Vagina (tissue), 2 donors: ENCODE results near the gene FGF14. TPM values are rescaled to one million over a fixed set of nuclear protein-coding genes. Genes with fewer than 3 reads are reported as not detected.

Experiments used
- DNase-seq, 2 donors: peaks; one replicate each; pipeline ENCODE4 v3.0.0-alpha.2; 2017; ENCODE audit errors: extremely low spot score in 2 of 2
- H3K27ac ChIP-seq: fragments of 200-600 bp; sonication (generic); one replicate; pipeline ENCODE4 v1.5.1; 2019
- H3K27me3 ChIP-seq: fragments of 200-600 bp; sonication (generic); one replicate; pipeline ENCODE4 v1.5.1; 2019
- H3K36me3 ChIP-seq, 2 donors: fragments of 200-600 bp; sonication (generic); one replicate each; pipeline ENCODE4 v1.5.1; 2017 to 2019
- H3K4me1 ChIP-seq: fragments of 200-600 bp; sonication (generic); one replicate; pipeline ENCODE4 v1.5.1; 2019
- H3K4me3 ChIP-seq, 2 donors: fragments of 200-600 bp; sonication (generic); 1 replicate in 1 of 2; 2 replicates in 1 of 2; pipeline ENCODE4 v1.5.1; 2016 to 2019
- H3K9me3 ChIP-seq: fragments of 200-600 bp; sonication (generic); one replicate; pipeline ENCODE4 v1.5.1; 2019
- CTCF ChIP-seq, 3 experiments: fragments of 450-650 bp in 2 of 3; fragments of 200-600 bp in 1 of 3; sonication (generic) in 1 of 3; IDR thresholded peaks; one replicate each; pipeline ENCODE4 v1.5.1; 2017 to 2019; ENCODE audit warnings: antibody characterized with exemption in 3 of 3, mild to moderate bottlenecking in 2 of 3, moderate library complexity in 2 of 3
- POLR2A ChIP-seq, 2 donors: fragments of 450-650 bp; IDR thresholded peaks; one replicate each; pipeline ENCODE4 v1.6.1; 2017; ENCODE audit warnings: antibody characterized with exemption in 2 of 2, mild to moderate bottlenecking in 2 of 2, moderate library complexity in 2 of 2
- POLR2AphosphoS5 ChIP-seq, 2 donors: sonication (generic); formaldehyde crosslinking; IDR thresholded peaks; one replicate each; pipeline ENCODE4 v1.9.0; 2017; ENCODE audit warnings: antibody characterized with exemption in 2 of 2, mild to moderate bottlenecking in 2 of 2, low read depth in 1 of 2; ENCODE audit not compliant: insufficient read depth in 1 of 2
- intact Hi-C: fragments of 100-400 bp; cut with DNase I; formaldehyde crosslinking; loops from one replicate; pipeline ENCODE4 v1.15.1; 2023
- total RNA-seq: library from RNA; depleted of rRNA; stranded (reverse); fragments of >200 nt; gene quantifications from one replicate; pipeline ENCODE4 v1.2.3, GENCODE V29; 2016

The FGF14 gene
- total RNA-seq = 3.4 TPM

- Histone ChIP-seq H3K4me3 (peak within 1 kb of the TSS; percentile 56 to 64), H3K27ac (peak within 1 kb of the TSS; percentile 20), H3K36me3 (no peaks in the 10 kb centered on the region), H3K27me3 (no peaks in the 10 kb centered on the region), H3K9me3 (no peaks in the 10 kb centered on the region), H3K4me1 (peaks cover 18% of the 10 kb centered on the region)
- intact Hi-C loops = no loop called here
- DNase-seq = no peak
- TF ChIP-seq POLR2AphosphoS5 (IDR thresholded peaks at IDR 0.05; ENCODE audit: insufficient read depth in 1 of 2, low read depth in 1 of 2) (no peak), POLR2A (IDR thresholded peaks at IDR 0.05) (no peak), CTCF (IDR thresholded peaks at IDR 0.05) (no peak)
These were observed at the start of gene FGF14 for GRCh38 chr13:102401766-102402165. Gene FGF14 (minus strand): TSS chr13:102402048.

GRCh38 chr13:102443249-102443648, 41.4 kb upstream of the FGF14 start:
- Histone ChIP-seq H3K9me3 (no peaks in the 10 kb centered on the region), H3K27me3 (no peaks in the 10 kb centered on the region), H3K4me3 (no peak overlapping the region), H3K27ac (no peak overlapping the region), H3K36me3 (no peaks in the 10 kb centered on the region), H3K4me1 (no peaks in the 10 kb centered on the region)
- intact Hi-C loops = no loop called here
- TF ChIP-seq POLR2A (IDR thresholded peaks at IDR 0.05) (no peak), POLR2AphosphoS5 (IDR thresholded peaks at IDR 0.05; ENCODE audit: insufficient read depth in 1 of 2, low read depth in 1 of 2) (no peak), CTCF (IDR thresholded peaks at IDR 0.05) (no peak)
- DNase-seq = no peak

GRCh38 chr13:102441085-102441484, 39.2 kb upstream of the FGF14 start:
- H3K9me3 ChIP-seq = no peaks in the 10 kb centered on the region
- no peaks in the 10 kb centered on the region for H3K27me3 ChIP-seq
- intact Hi-C loops = no loop called here
- H3K4me3 ChIP-seq = no peak overlapping the region
- no peaks in the 10 kb centered on the region for H3K36me3 ChIP-seq
- TF ChIP-seq CTCF (IDR thresholded peaks at IDR 0.05) = no peak
- no peak for TF ChIP-seq POLR2A (IDR thresholded peaks at IDR 0.05)
- TF ChIP-seq POLR2AphosphoS5 (IDR thresholded peaks at IDR 0.05; ENCODE audit: insufficient read depth in 1 of 2, low read depth in 1 of 2) = no peak
- DNase-seq = no peak
- no peaks in the 10 kb centered on the region for H3K4me1 ChIP-seq
- no peak overlapping the region for H3K27ac ChIP-seq

- Histone ChIP-seq H3K4me1 (no peaks in the 10 kb centered on the region), H3K27me3 (no peaks in the 10 kb centered on the region), H3K9me3 (no peaks in the 10 kb centered on the region), H3K27ac (no peak overlapping the region), H3K36me3 (no peaks in the 10 kb centered on the region), H3K4me3 (no peak overlapping the region)
- DNase-seq = no peak
- intact Hi-C loops = no loop called here
- no peak for TF ChIP-seq POLR2A (IDR thresholded peaks at IDR 0.05)
- no peak for TF ChIP-seq POLR2AphosphoS5 (IDR thresholded peaks at IDR 0.05; ENCODE audit: insufficient read depth in 1 of 2, low read depth in 1 of 2)
- TF ChIP-seq CTCF (IDR thresholded peaks at IDR 0.05) = no peak
These were observed 38.5 kb upstream of the FGF14 start for GRCh38 chr13:102440259-102440936.

- Histone ChIP-seq H3K27ac (no peak overlapping the region), H3K27me3 (no peaks in the 10 kb centered on the region), H3K36me3 (no peaks in the 10 kb centered on the region), H3K4me1 (no peaks in the 10 kb centered on the region), H3K4me3 (no peak overlapping the region), H3K9me3 (no peaks in the 10 kb centered on the region)
- TF ChIP-seq POLR2AphosphoS5 (IDR thresholded peaks at IDR 0.05; ENCODE audit: insufficient read depth in 1 of 2, low read depth in 1 of 2) = no peak
- TF ChIP-seq POLR2A (IDR thresholded peaks at IDR 0.05) = no peak
- TF ChIP-seq CTCF (IDR thresholded peaks at IDR 0.05) = no peak
- DNase-seq = no peak
- intact Hi-C loops = no loop called here
These were observed 20.8 kb upstream of the FGF14 start for GRCh38 chr13:102422690-102423089.
